Measurements from ENCODE around the gene PRRT1B. TPM values are rescaled to one million over a fixed set of nuclear protein-coding genes. Genes with fewer than 3 reads are reported as not detected.

Gene PRRT1B
- total RNA-seq: 10 to 100 TPM in 1 of 4 donors, 1 to 10 TPM in 2, not detected in 1; 1.6 to 12.3 (median 5.7) TPM

DNA sequence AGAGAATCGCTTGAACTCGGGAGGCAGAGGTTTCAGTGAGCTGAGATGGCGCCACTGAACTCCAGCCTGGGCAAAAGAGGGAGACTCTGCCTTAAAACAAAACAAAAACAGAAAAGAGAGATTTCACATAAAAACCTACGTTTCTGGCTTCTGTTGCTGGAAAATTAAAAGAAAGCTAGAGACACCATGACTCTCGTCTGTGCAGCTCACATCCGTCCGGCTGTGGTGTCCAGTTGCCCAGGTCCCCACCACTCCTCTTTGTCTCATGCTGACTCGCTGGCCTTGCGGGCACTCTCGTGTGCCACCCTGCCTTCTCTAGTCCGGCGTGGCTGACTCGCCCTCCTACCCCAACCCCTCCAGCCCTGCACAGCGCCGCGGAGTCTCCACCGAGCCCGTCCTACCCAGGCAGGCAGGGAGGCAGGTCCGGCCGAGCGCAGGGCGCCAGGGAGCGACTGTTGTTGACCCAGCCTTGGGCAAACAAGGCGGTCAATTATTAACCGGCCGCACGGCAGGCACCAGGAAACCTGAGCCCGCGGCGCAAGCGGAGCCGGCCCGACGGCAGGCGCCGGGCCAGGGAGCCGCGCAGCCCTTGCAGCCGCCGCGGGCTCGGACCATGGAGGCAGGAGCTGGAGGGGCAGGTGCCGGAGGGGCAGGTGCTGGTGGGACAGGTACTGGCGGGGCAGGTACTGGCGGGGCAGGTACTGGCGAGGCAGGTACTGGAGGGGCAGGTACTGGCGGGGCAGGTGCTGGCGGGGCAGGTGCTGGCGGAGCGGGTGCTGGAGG is at the start of gene PRRT1B:
TSS of gene PRRT1B (plus strand) at position 521 of the 783 bp plus-strand sequence. CDS start at position 614, 93 bp downstream.
- Histone ChIP-seq H3K27ac (peak within 1 kb of the TSS in 3 of 4 donors; percentile 20 to 44 (median 36)), H3K4me1 (peaks cover 8 to 17% (median 15%) of the 10 kb centered on the region in 4 donors)

DNA sequence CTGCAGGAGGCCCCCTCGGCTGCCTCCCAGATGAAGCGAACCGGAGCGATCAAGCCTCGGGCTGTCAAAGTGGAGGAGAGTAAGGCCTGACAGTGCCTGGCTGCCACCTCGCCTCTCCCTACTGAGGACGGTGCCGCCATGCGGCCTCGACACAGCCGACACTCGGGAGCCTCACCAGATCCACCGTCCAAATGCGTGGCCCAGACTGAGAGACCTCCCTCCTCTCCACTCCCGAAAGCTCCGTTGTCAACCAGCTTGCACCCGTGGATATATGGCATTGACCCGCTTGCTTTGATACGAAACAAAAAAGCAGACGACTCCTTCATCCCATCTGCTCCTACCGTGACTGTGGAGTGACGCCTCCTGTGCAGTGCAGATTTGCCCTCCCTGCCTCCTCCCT is 49.5 kb upstream of the PRRT1B start:
- intact Hi-C loops (cut with DNase I; ENCODE audit: low total_unique reads): no loop called here

More for the DNA sequence above, at the start of gene PRRT1B:
- H3K27me3 ChIP-seq: peaks cover 50% of the 10 kb centered on the region
- TF ChIP-seq POLR2A (IDR thresholded peaks at IDR 0.05) (peak; percentile 36), EP300 (IDR thresholded peaks at IDR 0.05; ENCODE audit: low read depth) (no peak), POLR2AphosphoS5 (IDR thresholded peaks at IDR 0.05) (peak in 2 of 3 donors; percentile 43 to 56)
- TF ChIP-seq, protein P1, sequence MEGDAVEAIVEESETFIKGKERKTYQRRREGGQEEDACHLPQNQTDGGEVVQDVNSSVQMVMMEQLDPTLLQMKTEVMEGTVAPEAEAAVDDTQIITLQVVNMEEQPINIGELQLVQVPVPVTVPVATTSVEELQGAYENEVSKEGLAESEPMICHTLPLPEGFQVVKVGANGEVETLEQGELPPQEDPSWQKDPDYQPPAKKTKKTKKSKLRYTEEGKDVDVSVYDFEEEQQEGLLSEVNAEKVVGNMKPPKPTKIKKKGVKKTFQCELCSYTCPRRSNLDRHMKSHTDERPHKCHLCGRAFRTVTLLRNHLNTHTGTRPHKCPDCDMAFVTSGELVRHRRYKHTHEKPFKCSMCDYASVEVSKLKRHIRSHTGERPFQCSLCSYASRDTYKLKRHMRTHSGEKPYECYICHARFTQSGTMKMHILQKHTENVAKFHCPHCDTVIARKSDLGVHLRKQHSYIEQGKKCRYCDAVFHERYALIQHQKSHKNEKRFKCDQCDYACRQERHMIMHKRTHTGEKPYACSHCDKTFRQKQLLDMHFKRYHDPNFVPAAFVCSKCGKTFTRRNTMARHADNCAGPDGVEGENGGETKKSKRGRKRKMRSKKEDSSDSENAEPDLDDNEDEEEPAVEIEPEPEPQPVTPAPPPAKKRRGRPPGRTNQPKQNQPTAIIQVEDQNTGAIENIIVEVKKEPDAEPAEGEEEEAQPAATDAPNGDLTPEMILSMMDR (IDR thresholded peaks at IDR 0.05): no peak
- in situ Hi-C loops (cut with MboI; ENCODE audit: low pct_ligation_motif_present in 1 of 4, low pct_unique_long_range_greater_than_20kb in 1 of 4, low sequenced_read_pairs in 3 of 4) (no loop called here), intact Hi-C loops (cut with DNase I; ENCODE audit: low total_unique reads) (no loop called here)
- WGBS, 2 donors (ENCODE audit: low coverage in 1 of 2): 27 to 68% methylated on average over 4 to 49 of the region's 50 CpGs
- H3K4me3 ChIP-seq: peak within 1 kb of the TSS; percentile 1 to 46 (median 20)
- DNase-seq: peak; percentile 89
- peaks cover 8 to 18% of the 10 kb centered on the region in 2 donors for H3K9me3 ChIP-seq
- H3K36me3 ChIP-seq: no peaks in the 10 kb centered on the region

DNA sequence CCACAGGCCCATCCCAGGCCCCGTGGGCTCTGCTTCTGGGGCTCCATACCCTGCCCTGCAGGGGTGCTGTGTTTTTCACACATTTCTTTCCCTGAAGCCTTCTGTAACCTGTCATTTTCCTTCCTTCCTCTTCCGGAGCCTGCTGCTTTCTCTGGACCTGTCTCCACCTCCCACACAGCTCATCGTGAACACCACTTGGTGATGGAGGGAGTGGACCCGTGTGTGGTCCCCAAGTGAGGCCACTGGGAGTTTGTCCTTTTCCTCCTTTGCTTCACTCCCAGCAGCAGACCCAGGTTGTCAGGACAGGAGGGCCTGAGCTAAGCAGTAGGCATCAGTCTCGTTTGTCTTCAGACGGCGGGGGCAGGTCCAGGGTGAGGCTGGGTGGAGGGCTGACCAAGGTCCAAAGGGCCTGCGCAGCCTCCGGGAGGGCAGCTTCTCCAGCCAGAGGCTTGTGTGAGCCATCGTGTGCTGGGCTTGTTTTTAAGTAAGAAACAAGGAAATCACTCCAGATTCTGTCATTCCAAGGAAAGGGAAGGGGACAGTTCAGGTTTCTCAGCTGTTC is 48.4 kb upstream of the PRRT1B start:
- intact Hi-C loops (cut with DNase I; ENCODE audit: low total_unique reads): no loop called here
- no peaks in the 10 kb centered on the region for H3K27me3 ChIP-seq

More for the DNA sequence above, 49.5 kb upstream of the PRRT1B start:
- no peak overlapping the region for H3K27ac ChIP-seq
- in situ Hi-C loops (cut with MboI; ENCODE audit: low pct_ligation_motif_present in 1 of 4, low pct_unique_long_range_greater_than_20kb in 1 of 4, low sequenced_read_pairs in 3 of 4): loop anchor here in 2 of 4 donors (25.0 kb wide), 2 partner anchors 133 to 242 kb away; partner anchors contain the start of gene RAPGEF1 (in 1 of the 2)
- WGBS, 2 donors (ENCODE audit: low coverage in 1 of 2): 90% methylated on average over 2 to 22 of the region's 22 CpGs
- DNase-seq: no peak
- TF ChIP-seq POLR2A (IDR thresholded peaks at IDR 0.05) (no peak), EP300 (IDR thresholded peaks at IDR 0.05; ENCODE audit: low read depth) (no peak), POLR2AphosphoS5 (IDR thresholded peaks at IDR 0.05) (no peak)
- TF ChIP-seq, protein P1 (IDR thresholded peaks at IDR 0.05): no peak
- no peaks in the 10 kb centered on the region for H3K9me3 ChIP-seq
- H3K36me3 ChIP-seq: peaks cover 0 to 68% (median 30%) of the 10 kb centered on the region in 4 donors
- H3K27me3 ChIP-seq: no peaks in the 10 kb centered on the region
- no peak overlapping the region for H3K4me3 ChIP-seq
- no peaks in the 10 kb centered on the region for H3K4me1 ChIP-seq

More for the DNA sequence above, 48.4 kb upstream of the PRRT1B start:
- Histone ChIP-seq H3K36me3 (peaks cover 0 to 56% (median 24%) of the 10 kb centered on the region in 4 donors), H3K4me3 (no peak overlapping the region), H3K9me3 (no peaks in the 10 kb centered on the region), H3K27ac (peak overlapping the region in 1 of 4 donors; percentile 24), H3K4me1 (peaks cover 0 to 7% (median under 1%) of the 10 kb centered on the region in 4 donors)
- WGBS, 2 donors (ENCODE audit: low coverage in 1 of 2): 54 to 80% methylated on average over 3 to 10 of the region's 10 CpGs
- in situ Hi-C loops (cut with MboI; ENCODE audit: low pct_ligation_motif_present in 1 of 4, low pct_unique_long_range_greater_than_20kb in 1 of 4, low sequenced_read_pairs in 3 of 4): loop anchor here in 2 of 4 donors (25.0 kb wide), 2 partner anchors 135 to 240 kb away; partner anchors contain the start of gene RAPGEF1 (in 1 of the 2)
- peak; percentile 26 for DNase-seq
- TF ChIP-seq EP300 (IDR thresholded peaks at IDR 0.05; ENCODE audit: low read depth) (no peak), POLR2AphosphoS5 (IDR thresholded peaks at IDR 0.05) (no peak), POLR2A (IDR thresholded peaks at IDR 0.05) (no peak)
- TF ChIP-seq, protein P1 (IDR thresholded peaks at IDR 0.05): no peak

Measured in transverse colon (tissue), 4 donors.